AG04450 (cell line): ENCODE measurements around the gene TK2. TPM values are rescaled to one million over a fixed set of nuclear protein-coding genes. Genes with fewer than 3 reads are reported as not detected.
"Not testable (repeated sequence)": the region's sequence is repeated elsewhere in the genome, so short reads cannot be mapped to it uniquely, and the experiment has no call there.

ENCODE experiments used
- CTCF ChIA-PET: fragments of 300-600, 350-600 bp; formaldehyde crosslinking; extraction: SDS; loops from one replicate; lab custom pipeline; 2022; ENCODE audit warnings: antibody characterized with exemption, inconsistent platforms; lab: Charles Lee
- POLR2A ChIA-PET: fragments of 350-600 bp; formaldehyde crosslinking; extraction: SDS; loops from one replicate; lab custom pipeline; 2021; ENCODE audit warnings: antibody characterized with exemption, inconsistent platforms; lab: Yijun Ruan, JAX
- DNase-seq: peaks from one replicate; pipeline ENCODE4 v3.0.0-alpha.2; 2011; ENCODE audit warnings: low read depth, low spot score
- H3K27ac ChIP-seq: one replicate; pipeline ENCODE4 v1.5.1; 2012; ENCODE audit warnings: low read depth, low read length, control low read depth
- H3K27me3 ChIP-seq: one replicate; pipeline ENCODE4 v1.6.0; 2012; ENCODE audit warnings: low read length; ENCODE audit not compliant: control insufficient read depth, insufficient read depth
- H3K4me3 ChIP-seq: 2 replicates; pipeline ENCODE4 v1.5.1; 2011; ENCODE audit warnings: mild to moderate bottlenecking, low read depth, low read length, control low read depth
- H3K9me3 ChIP-seq: 2 replicates; pipeline ENCODE4 v1.5.1; 2012; ENCODE audit warnings: low read length; ENCODE audit not compliant: control insufficient read depth, insufficient read depth
- CTCF ChIP-seq: IDR thresholded peaks from 2 replicates; pipeline ENCODE4 v1.5.1; 2011; ENCODE audit warnings: low read depth, low read length, control low read depth, inconsistent platforms
- polyA plus RNA-seq: library from polyadenylated mRNA; depleted of rRNA; stranded (reverse); fragments of >200 nt; gene quantifications from 2 replicates; pipeline ENCODE4 v1.2.3, GENCODE V29; 2011

TK2 gene
- polyA plus RNA-seq, 1 experiment = 34.2 TPM

DNA sequence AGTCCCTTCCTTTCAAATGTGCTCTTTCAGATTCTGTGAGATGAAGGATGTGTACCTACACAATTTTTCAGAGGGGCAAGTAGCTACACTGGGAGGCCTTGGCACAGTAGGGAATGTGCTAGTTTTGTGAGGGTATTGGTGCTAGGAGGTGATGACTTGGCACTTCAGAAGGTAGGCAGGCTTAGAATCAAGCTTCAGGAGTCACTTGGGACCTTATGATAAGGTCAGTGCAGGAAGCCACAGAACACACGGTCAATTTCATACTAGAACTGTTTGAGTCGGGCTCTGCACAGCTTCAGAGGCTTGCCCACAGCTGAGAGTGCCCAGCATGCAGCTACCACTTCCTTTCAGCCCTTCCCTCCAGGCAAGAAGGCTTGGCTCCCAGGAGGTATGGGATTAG, 22.4 kb upstream of the TK2 start:
- DNase-seq = no peak
- no peak overlapping the region for H3K27ac ChIP-seq
- no peak overlapping the region for H3K4me3 ChIP-seq
- H3K9me3 ChIP-seq = no peaks in the 10 kb centered on the region
- ChIA-PET POLR2A (no interaction called here), CTCF (interaction anchor here (1.1 kb wide), 1 partner anchor 37 kb away, joined by 3 read pairs; no protein-coding TSS in a partner anchor)
- H3K27me3 ChIP-seq = no peaks in the 10 kb centered on the region
- no peak for TF ChIP-seq CTCF

GRCh38 chr16:66569827-66570405, 20.0 kb upstream of the TK2 start:
- no peaks in the 10 kb centered on the region; the same call in 1 of the 2 replicates for H3K9me3 ChIP-seq
- POLR2A ChIA-PET = interaction anchor here (1.4 to 1.5 kb wide), 2 partner anchors 9 to 18 kb away, joined by 5 read pairs; partner anchors contain the start of genes CKLF and CMTM2
- no peak overlapping the region for H3K27ac ChIP-seq
- H3K27me3 ChIP-seq = no peaks in the 10 kb centered on the region
- TF ChIP-seq CTCF = no peak
- CTCF ChIA-PET = interaction anchor here (0.6 to 2.1 kb wide), 6 partner anchors 10 to 261 kb away, joined by 3 to 12 read pairs (median 3); partner anchors contain the start of gene NAE1
- DNase-seq = no peak
- no peak overlapping the region for H3K4me3 ChIP-seq

- Histone ChIP-seq H3K9me3 (no peaks in the 10 kb centered on the region; the same call in 1 of the 2 replicates), H3K27ac (no peak overlapping the region), H3K4me3 (no peak overlapping the region), H3K27me3 (no peaks in the 10 kb centered on the region)
- POLR2A ChIA-PET = no interaction called here
- CTCF ChIA-PET = interaction anchor here (0.8 to 2.1 kb wide), 3 partner anchors 18 to 39 kb away, joined by 3 to 12 read pairs (median 3); no protein-coding TSS in a partner anchor
- no peak for DNase-seq
- TF ChIP-seq CTCF = no peak
These were observed 19.2 kb upstream of the TK2 start for GRCh38 chr16:66569131-66569530.

DNA sequence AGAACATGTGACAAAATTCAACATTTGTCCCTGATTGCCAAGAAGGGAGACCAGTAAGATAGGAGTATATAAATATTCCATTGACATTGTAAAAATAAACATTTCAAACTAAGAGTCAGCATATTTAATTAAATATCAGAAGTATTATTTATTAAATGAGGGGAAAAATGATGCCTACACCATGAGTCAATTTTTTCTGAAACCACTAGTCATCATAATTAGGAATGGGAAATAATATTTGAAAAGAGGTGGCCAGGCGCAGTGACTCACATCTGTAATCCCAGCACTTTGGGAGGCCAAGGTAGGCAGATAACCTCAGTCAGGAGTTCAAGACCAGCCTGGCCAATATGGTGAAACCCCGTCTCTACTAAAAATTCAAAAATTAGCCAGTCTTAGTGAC, 18.4 kb upstream of the TK2 start:
- TF ChIP-seq CTCF = no peak
- H3K9me3 ChIP-seq = no peaks in the 10 kb centered on the region; the same call in 1 of the 2 replicates
- ChIA-PET CTCF (interaction anchor here (0.8 kb wide), 1 partner anchor 36 kb away, joined by 3 read pairs; no protein-coding TSS in a partner anchor), POLR2A (no interaction called here)
- H3K27ac ChIP-seq = no peak overlapping the region
- H3K27me3 ChIP-seq = no peaks in the 10 kb centered on the region
- no peak overlapping the region for H3K4me3 ChIP-seq
- DNase-seq = no peak

DNA sequence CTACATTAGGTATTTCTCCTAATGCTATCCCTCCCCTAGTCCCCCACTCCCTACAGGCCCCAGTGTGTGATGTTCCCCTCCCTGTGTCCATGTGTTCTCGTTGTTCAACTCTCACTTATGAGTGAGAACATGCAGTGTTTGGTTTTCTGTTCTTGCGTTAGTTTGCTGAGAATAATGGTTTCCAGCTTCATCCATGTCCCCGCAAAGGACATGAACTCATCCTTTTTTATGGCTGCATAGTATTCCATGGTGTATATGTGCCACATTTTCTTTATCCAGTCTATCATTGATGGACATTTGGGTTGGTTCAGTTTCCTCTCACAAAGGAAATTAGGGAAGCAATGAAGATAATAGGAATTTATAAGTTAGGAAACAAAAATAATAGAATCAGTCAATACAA, 17.3 kb upstream of the TK2 start:
- POLR2A ChIA-PET, H3K9me3 ChIP-seq, H3K4me3 ChIP-seq, DNase-seq, H3K27me3 ChIP-seq, CTCF ChIA-PET, H3K27ac ChIP-seq: not testable (repeated sequence)
